Hematopoietic multipotent progenitor cell treated with erythropoietin and hydrocortisone succinate and interleukin-3 and kit ligand, for 15 days (in vitro differentiated cells): ENCODE data around the gene CEBPG.

Experiments
- DNase-seq: peaks from one replicate; pipeline ENCODE4 v3.0.0-alpha.2; 2015; ENCODE audit warnings: low spot score

The CEBPG gene

GRCh38 chr19:33350538-33351309, 22.8 kb upstream of the CEBPG start:
- DNase-seq: no peak

GRCh38 chr19:33355535-33355934, 18.0 kb upstream of the CEBPG start:
- DNase-seq: no peak

- DNase-seq: no peak
Observed at GRCh38 chr19:33357556-33357955, 16.0 kb upstream of the CEBPG start.

GRCh38 chr19:33358408-33358807, 15.1 kb upstream of the CEBPG start:
- DNase-seq: no peak

- no peak for DNase-seq
Observed at GRCh38 chr19:33359581-33359980, 13.9 kb upstream of the CEBPG start.

GRCh38 chr19:33362508-33363228, 10.8 kb upstream of the CEBPG start:
- DNase-seq: no peak

- DNase-seq: no peak
Observed at GRCh38 chr19:33363476-33363875, 10.0 kb upstream of the CEBPG start.

GRCh38 chr19:33365691-33366090, 7.8 kb upstream of the CEBPG start:
- DNase-seq: no peak

- DNase-seq: no peak
Observed at GRCh38 chr19:33366127-33366526, 7.4 kb upstream of the CEBPG start.

GRCh38 chr19:33366897-33367296, 6.6 kb upstream of the CEBPG start:
- no peak for DNase-seq

GRCh38 chr19:33368074-33368864, 5.2 kb upstream of the CEBPG start:
- DNase-seq: no peak

- DNase-seq: no peak
Observed at GRCh38 chr19:33370783-33371182, 2.7 kb upstream of the CEBPG start.

- peak; percentile 66 for DNase-seq
Observed at GRCh38 chr19:33374236-33374714, 766 bp downstream of the CEBPG start.

GRCh38 chr19:33375156-33375836, 1.8 kb downstream of the CEBPG start:
- no peak for DNase-seq

GRCh38 chr19:33375837-33376159, 2.3 kb downstream of the CEBPG start:
- DNase-seq: no peak

GRCh38 chr19:33376423-33376822, 2.9 kb downstream of the CEBPG start:
- no peak for DNase-seq

- no peak for DNase-seq
Observed at GRCh38 chr19:33376941-33377557, 3.5 kb downstream of the CEBPG start.

GRCh38 chr19:33377586-33378475, 4.3 kb downstream of the CEBPG start:
- no peak for DNase-seq

- DNase-seq: no peak
Observed at GRCh38 chr19:33379151-33379829, 5.8 kb downstream of the CEBPG start.

- DNase-seq: no peak
Observed at GRCh38 chr19:33381101-33381500, 7.6 kb downstream of the CEBPG start.
